ENCODE data around the gene MAML2. TPM values are rescaled to one million over a fixed set of nuclear protein-coding genes. Genes with fewer than 3 reads are reported as not detected.

MAML2 gene
- total and polyA plus RNA-seq, 2 of the 8 experiments (the other 6 are each of a cell fraction or from before 2014, with no cell fraction given): 3.8 to 6.6 TPM

GRCh38 chr11:96265972-96266371 is 77.0 kb downstream of the MAML2 start (continued):
- TF ChIP-seq USF2 (IDR thresholded peaks at IDR 0.05; ENCODE audit: low read length): no peak
- no peak for TF ChIP-seq SIX5 (IDR thresholded peaks at IDR 0.05; ENCODE audit: low read depth, low read length)
- TF ChIP-seq HDAC2 (IDR thresholded peaks at IDR 0.05; ENCODE audit: borderline replicate concordance in 1 of 2, low read depth in 2 of 2, low read length in 2 of 2): no peak
- TF ChIP-seq POU5F1 (IDR thresholded peaks at IDR 0.05; ENCODE audit: low read depth, low read length): no peak
- no peak for TF ChIP-seq ASH2L (IDR thresholded peaks at IDR 0.05; ENCODE audit: low read length)
